ENCODE measurements around the gene RPAP3.

DNA sequence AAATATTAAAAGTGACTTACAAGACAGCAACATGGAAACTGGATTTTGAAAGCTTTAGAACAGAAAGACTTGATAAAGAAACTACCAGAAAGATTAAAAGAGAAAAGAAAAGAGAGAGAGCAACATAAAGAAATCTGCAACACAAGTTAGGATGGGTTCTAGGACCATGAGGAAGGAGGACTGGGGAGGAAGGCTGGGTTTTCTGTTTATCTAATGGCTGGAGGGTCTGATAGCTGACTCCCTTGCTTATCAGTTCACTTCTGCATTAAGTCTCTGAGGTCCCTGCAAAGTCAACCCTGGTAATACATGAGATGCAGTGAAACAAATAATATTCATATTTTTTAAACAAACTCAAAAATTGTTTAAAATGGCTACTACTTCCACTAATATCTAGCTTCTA lies 90.1 kb downstream of the RPAP3 start:
- TF ChIP-seq POLR2AphosphoS5 (IDR thresholded peaks at IDR 0.05; ENCODE audit: low read depth): no peak
- no peak for TF ChIP-seq EZH2 (IDR thresholded peaks at IDR 0.05; ENCODE audit: low read depth, unreplicated experiment)
- TF ChIP-seq, protein P1, sequence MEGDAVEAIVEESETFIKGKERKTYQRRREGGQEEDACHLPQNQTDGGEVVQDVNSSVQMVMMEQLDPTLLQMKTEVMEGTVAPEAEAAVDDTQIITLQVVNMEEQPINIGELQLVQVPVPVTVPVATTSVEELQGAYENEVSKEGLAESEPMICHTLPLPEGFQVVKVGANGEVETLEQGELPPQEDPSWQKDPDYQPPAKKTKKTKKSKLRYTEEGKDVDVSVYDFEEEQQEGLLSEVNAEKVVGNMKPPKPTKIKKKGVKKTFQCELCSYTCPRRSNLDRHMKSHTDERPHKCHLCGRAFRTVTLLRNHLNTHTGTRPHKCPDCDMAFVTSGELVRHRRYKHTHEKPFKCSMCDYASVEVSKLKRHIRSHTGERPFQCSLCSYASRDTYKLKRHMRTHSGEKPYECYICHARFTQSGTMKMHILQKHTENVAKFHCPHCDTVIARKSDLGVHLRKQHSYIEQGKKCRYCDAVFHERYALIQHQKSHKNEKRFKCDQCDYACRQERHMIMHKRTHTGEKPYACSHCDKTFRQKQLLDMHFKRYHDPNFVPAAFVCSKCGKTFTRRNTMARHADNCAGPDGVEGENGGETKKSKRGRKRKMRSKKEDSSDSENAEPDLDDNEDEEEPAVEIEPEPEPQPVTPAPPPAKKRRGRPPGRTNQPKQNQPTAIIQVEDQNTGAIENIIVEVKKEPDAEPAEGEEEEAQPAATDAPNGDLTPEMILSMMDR (conservative IDR thresholded peaks at IDR 0.05; ENCODE audit: low read depth in 2 of 2): no peak
- no peak for TF ChIP-seq REST (IDR thresholded peaks at IDR 0.05; ENCODE audit: unreplicated experiment)
- no peak for TF ChIP-seq JUNB (IDR thresholded peaks at IDR 0.05; ENCODE audit: unreplicated experiment)
- TF ChIP-seq EZH2phosphoT487 (IDR thresholded peaks at IDR 0.05; ENCODE audit: unreplicated experiment): no peak
- TF ChIP-seq ETS1 (IDR thresholded peaks at IDR 0.05): no peak
- TF ChIP-seq ZNF114 (CRISPR knock-in tag; IDR thresholded peaks at IDR 0.05): no peak
- TF ChIP-seq CREB1 (CRISPR knock-in tag; IDR thresholded peaks at IDR 0.05; ENCODE audit: low read depth): no peak
- no peak for TF ChIP-seq STAT1 (IDR thresholded peaks at IDR 0.05; ENCODE audit: unreplicated experiment)

Data from GM23338 (cell line).